SK-N-SH treated with all-trans-retinoic acid at 6 μM for 48 hours (cell line): ENCODE data around the gene NDUFA8.

Experiments used
- ATAC-seq: fragments of 200-7000 bp; cut with Tn5 transposase; 3 replicates; pipeline ENCODE4 v1.9.1; 2020; ENCODE audit warnings: mild to moderate bottlenecking, moderate library complexity
- ARNTL ChIP-seq: fragments of 450-650 bp; formaldehyde crosslinking; IDR thresholded peaks from 2 replicates; pipeline ENCODE4 v1.5.0; 2020; ENCODE audit warnings: low read depth, mild to moderate bottlenecking, moderate library complexity, borderline replicate concordance
- ESRRG ChIP-seq: fragments of 250-450 bp; sonication (Bioruptor Pico); IDR thresholded peaks from 2 replicates; pipeline ENCODE4 v1.6.1; 2021; ENCODE audit warnings: mild to moderate bottlenecking
- GLIS3 ChIP-seq: fragments of 250-450 bp; sonication (Bioruptor Pico); IDR thresholded peaks from 2 replicates; pipeline ENCODE4 v1.5.0; 2020; ENCODE audit warnings: mild to moderate bottlenecking, moderate library complexity
- ISL1 ChIP-seq: fragments of 250-450 bp; sonication (Bioruptor Pico); IDR thresholded peaks from 2 replicates; pipeline ENCODE4 v2.1.2; 2022; ENCODE audit warnings: mild to moderate bottlenecking, moderate library complexity
- OSR1 ChIP-seq: fragments of 250-450 bp; sonication (Bioruptor Pico); IDR thresholded peaks from 2 replicates; pipeline ENCODE4 v1.8.0; 2022; ENCODE audit warnings: moderate library complexity, mild to moderate bottlenecking, inconsistent platforms
- PPARA ChIP-seq: fragments of 250-450 bp; sonication (Bioruptor Pico); IDR thresholded peaks from 2 replicates; pipeline ENCODE4 v1.5.0; 2020; ENCODE audit warnings: mild to moderate bottlenecking, borderline replicate concordance
- SNAI2 ChIP-seq: fragments of 250-450 bp; sonication (Bioruptor Pico); IDR thresholded peaks from 2 replicates; pipeline ENCODE4 v1.5.0; 2020; ENCODE audit warnings: mild to moderate bottlenecking, moderate library complexity
- TCF4 ChIP-seq: fragments of 250-450 bp; sonication (Bioruptor Pico); IDR thresholded peaks from 2 replicates; pipeline ENCODE4 v1.8.0; 2021; ENCODE audit warnings: mild to moderate bottlenecking, moderate library complexity, borderline replicate concordance
- TOX ChIP-seq: fragments of 250-450 bp; sonication (Bioruptor Pico); IDR thresholded peaks from 2 replicates; pipeline ENCODE4 v1.8.0; 2021; ENCODE audit warnings: mild to moderate bottlenecking, moderate library complexity, borderline replicate concordance
- ZC3H10 ChIP-seq: fragments of 250-450 bp; sonication (Bioruptor Pico); IDR thresholded peaks from 2 replicates; pipeline ENCODE4 v1.5.1; 2021; ENCODE audit warnings: mild to moderate bottlenecking, moderate library complexity
- ZFP3 ChIP-seq: fragments of 250-450 bp; sonication (Bioruptor Pico); IDR thresholded peaks from 2 replicates; pipeline ENCODE4 v1.5.0; 2020; ENCODE audit warnings: mild to moderate bottlenecking, moderate library complexity
- ZFP30 ChIP-seq: fragments of 450-650 bp; formaldehyde crosslinking; IDR thresholded peaks from 2 replicates; pipeline ENCODE4 v1.5.0; 2022; ENCODE audit warnings: mild to moderate bottlenecking, moderate library complexity
- ZNF565 ChIP-seq: fragments of 450-650 bp; formaldehyde crosslinking; conservative IDR thresholded peaks from 2 replicates; pipeline ENCODE4 v1.5.0; 2020; ENCODE audit warnings: low read depth, mild to moderate bottlenecking, moderate library complexity
- ZNF8 ChIP-seq: fragments of 450-650 bp; formaldehyde crosslinking; IDR thresholded peaks from 2 replicates; pipeline ENCODE4 v1.5.0; 2020; ENCODE audit warnings: mild to moderate bottlenecking, moderate library complexity
- TF ChIP-seq, protein P1 (sequence below): fragments of 250-450 bp; sonication (Bioruptor Pico); IDR thresholded peaks from 2 replicates; pipeline ENCODE4 v1.8.0; 2020; ENCODE audit warnings: mild to moderate bottlenecking, moderate library complexity, borderline replicate concordance
- TF ChIP-seq, protein P2 (sequence below): fragments of 250-450 bp; sonication (Bioruptor Pico); IDR thresholded peaks from 2 replicates; pipeline ENCODE4 v1.5.1; 2021; ENCODE audit warnings: mild to moderate bottlenecking, moderate library complexity
- TF ChIP-seq, protein P3 (sequence below): fragments of 250-450 bp; sonication (Bioruptor Pico); IDR thresholded peaks from 2 replicates; pipeline ENCODE4 v1.5.1; 2020; ENCODE audit warnings: low read depth, mild to moderate bottlenecking, moderate library complexity
- TF ChIP-seq, protein P4 (sequence below): fragments of 250-450 bp; sonication (Bioruptor Pico); IDR thresholded peaks from 2 replicates; pipeline ENCODE4 v1.8.0; 2021; ENCODE audit warnings: low read depth, mild to moderate bottlenecking, moderate library complexity, borderline replicate concordance
- TF ChIP-seq, protein P5 (sequence below): fragments of 250-450 bp; sonication (Bioruptor Pico); IDR thresholded peaks from 2 replicates; pipeline ENCODE4 v1.5.0; 2020; ENCODE audit warnings: mild to moderate bottlenecking, moderate library complexity

NDUFA8 gene

DNA sequence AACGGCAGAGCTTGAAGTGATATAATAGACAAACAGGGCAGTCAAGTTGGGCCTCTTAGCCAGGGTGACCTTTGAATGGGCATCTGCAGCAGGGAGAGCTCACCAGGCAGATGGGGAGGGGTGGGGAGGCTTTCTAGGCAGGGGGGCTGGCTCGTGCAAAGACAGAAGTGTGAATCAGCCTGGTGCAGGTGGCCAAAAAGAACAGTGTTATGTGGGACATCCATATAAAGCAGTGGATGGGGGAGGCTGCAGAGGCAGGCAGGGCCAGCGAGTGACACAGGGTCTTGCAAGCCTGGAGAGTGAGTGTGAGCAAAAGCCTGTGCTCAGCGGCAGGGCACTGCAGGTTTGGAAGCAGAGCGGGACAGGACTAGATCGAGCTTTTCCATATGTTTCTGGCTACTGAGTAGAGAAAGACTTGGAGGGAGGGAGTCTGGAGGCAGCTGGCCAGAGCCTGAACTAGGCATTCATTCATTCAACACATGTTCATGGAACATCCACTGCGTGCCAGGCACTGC is 52.2 kb downstream of the NDUFA8 start (continued):
- TF ChIP-seq OSR1 (CRISPR knock-in tag): no peak
- TF ChIP-seq TCF4: no peak
- TF ChIP-seq ZNF8: no peak
- TF ChIP-seq TOX (CRISPR knock-in tag): no peak

DNA sequence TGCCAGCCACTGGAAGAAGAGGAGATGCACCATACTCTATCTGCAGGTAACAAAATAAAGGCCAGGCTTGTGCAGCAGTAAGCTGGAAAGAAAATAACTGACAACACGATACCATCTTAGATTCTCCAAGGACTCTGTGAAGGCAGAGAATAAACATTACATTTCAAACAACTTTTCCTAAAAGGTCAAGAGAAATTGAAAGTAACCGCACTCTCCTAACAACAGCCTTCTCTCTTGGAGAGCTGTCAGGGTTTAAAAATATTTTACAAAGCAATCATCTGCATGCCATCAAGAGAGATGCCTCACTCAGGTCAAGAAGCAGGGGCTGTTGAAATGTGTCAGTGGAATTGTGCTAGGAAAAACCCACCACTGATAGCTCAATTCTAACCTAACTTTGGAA is 53.0 kb downstream of the NDUFA8 start:
- TF ChIP-seq ZNF8 (no peak), ZFP30 (CRISPR knock-in tag) (no peak), ARNTL (no peak), GLIS3 (CRISPR knock-in tag) (no peak)
- TF ChIP-seq, protein P1, sequence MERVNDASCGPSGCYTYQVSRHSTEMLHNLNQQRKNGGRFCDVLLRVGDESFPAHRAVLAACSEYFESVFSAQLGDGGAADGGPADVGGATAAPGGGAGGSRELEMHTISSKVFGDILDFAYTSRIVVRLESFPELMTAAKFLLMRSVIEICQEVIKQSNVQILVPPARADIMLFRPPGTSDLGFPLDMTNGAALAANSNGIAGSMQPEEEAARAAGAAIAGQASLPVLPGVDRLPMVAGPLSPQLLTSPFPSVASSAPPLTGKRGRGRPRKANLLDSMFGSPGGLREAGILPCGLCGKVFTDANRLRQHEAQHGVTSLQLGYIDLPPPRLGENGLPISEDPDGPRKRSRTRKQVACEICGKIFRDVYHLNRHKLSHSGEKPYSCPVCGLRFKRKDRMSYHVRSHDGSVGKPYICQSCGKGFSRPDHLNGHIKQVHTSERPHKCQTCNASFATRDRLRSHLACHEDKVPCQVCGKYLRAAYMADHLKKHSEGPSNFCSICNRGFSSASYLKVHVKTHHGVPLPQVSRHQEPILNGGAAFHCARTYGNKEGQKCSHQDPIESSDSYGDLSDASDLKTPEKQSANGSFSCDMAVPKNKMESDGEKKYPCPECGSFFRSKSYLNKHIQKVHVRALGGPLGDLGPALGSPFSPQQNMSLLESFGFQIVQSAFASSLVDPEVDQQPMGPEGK (CRISPR knock-in tag): no peak
- no peak for ATAC-seq

DNA sequence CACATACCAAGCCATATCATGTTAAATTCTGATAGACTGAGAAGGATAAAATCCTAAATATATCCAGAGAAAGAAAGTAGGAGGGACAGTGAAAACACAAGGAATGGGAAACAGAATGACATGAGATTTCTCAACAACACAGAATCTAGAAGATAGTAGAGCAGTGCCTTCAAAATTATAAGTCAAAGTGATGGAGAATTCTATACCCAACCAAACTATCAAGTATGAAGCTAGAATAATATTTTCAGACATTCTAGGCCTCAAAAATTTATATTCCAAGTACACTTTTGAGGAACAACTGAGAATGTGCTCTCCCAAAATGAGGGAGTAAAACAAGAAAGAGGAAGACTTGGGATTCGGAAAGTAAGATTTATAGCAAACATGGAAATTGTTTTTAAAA is 55.6 kb downstream of the NDUFA8 start:
- TF ChIP-seq GLIS3 (CRISPR knock-in tag): no peak
- no peak for TF ChIP-seq TOX (CRISPR knock-in tag)
- TF ChIP-seq ESRRG (CRISPR knock-in tag): no peak
- TF ChIP-seq PPARA: no peak
- no peak for TF ChIP-seq ARNTL
- TF ChIP-seq TCF4: no peak
- no peak for TF ChIP-seq ZC3H10 (CRISPR knock-in tag)
- no peak for TF ChIP-seq SNAI2 (CRISPR knock-in tag)
- no peak for TF ChIP-seq ISL1 (CRISPR knock-in tag)
- TF ChIP-seq, protein P1 (CRISPR knock-in tag): no peak
- TF ChIP-seq ZFP3: no peak
- TF ChIP-seq, protein P2, sequence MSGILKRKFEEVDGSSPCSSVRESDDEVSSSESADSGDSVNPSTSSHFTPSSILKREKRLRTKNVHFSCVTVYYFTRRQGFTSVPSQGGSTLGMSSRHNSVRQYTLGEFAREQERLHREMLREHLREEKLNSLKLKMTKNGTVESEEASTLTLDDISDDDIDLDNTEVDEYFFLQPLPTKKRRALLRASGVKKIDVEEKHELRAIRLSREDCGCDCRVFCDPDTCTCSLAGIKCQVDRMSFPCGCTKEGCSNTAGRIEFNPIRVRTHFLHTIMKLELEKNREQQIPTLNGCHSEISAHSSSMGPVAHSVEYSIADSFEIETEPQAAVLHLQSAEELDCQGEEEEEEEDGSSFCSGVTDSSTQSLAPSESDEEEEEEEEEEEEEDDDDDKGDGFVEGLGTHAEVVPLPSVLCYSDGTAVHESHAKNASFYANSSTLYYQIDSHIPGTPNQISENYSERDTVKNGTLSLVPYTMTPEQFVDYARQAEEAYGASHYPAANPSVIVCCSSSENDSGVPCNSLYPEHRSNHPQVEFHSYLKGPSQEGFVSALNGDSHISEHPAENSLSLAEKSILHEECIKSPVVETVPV (CRISPR knock-in tag): no peak
- TF ChIP-seq, protein P3, sequence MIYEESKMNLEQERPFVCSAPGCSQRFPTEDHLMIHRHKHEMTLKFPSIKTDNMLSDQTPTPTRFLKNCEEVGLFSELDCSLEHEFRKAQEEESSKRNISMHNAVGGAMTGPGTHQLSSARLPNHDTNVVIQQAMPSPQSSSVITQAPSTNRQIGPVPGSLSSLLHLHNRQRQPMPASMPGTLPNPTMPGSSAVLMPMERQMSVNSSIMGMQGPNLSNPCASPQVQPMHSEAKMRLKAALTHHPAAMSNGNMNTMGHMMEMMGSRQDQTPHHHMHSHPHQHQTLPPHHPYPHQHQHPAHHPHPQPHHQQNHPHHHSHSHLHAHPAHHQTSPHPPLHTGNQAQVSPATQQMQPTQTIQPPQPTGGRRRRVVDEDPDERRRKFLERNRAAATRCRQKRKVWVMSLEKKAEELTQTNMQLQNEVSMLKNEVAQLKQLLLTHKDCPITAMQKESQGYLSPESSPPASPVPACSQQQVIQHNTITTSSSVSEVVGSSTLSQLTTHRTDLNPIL: no peak
- TF ChIP-seq, protein P4, sequence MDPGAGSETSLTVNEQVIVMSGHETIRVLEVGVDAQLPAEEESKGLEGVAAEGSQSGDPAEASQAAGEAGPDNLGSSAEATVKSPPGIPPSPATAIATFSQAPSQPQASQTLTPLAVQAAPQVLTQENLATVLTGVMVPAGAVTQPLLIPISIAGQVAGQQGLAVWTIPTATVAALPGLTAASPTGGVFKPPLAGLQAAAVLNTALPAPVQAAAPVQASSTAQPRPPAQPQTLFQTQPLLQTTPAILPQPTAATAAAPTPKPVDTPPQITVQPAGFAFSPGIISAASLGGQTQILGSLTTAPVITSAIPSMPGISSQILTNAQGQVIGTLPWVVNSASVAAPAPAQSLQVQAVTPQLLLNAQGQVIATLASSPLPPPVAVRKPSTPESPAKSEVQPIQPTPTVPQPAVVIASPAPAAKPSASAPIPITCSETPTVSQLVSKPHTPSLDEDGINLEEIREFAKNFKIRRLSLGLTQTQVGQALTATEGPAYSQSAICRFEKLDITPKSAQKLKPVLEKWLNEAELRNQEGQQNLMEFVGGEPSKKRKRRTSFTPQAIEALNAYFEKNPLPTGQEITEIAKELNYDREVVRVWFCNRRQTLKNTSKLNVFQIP (CRISPR knock-in tag): no peak
- TF ChIP-seq ZFP30 (CRISPR knock-in tag): no peak
- TF ChIP-seq ZNF8: no peak
- TF ChIP-seq OSR1 (CRISPR knock-in tag): no peak
- TF ChIP-seq, protein P5, sequence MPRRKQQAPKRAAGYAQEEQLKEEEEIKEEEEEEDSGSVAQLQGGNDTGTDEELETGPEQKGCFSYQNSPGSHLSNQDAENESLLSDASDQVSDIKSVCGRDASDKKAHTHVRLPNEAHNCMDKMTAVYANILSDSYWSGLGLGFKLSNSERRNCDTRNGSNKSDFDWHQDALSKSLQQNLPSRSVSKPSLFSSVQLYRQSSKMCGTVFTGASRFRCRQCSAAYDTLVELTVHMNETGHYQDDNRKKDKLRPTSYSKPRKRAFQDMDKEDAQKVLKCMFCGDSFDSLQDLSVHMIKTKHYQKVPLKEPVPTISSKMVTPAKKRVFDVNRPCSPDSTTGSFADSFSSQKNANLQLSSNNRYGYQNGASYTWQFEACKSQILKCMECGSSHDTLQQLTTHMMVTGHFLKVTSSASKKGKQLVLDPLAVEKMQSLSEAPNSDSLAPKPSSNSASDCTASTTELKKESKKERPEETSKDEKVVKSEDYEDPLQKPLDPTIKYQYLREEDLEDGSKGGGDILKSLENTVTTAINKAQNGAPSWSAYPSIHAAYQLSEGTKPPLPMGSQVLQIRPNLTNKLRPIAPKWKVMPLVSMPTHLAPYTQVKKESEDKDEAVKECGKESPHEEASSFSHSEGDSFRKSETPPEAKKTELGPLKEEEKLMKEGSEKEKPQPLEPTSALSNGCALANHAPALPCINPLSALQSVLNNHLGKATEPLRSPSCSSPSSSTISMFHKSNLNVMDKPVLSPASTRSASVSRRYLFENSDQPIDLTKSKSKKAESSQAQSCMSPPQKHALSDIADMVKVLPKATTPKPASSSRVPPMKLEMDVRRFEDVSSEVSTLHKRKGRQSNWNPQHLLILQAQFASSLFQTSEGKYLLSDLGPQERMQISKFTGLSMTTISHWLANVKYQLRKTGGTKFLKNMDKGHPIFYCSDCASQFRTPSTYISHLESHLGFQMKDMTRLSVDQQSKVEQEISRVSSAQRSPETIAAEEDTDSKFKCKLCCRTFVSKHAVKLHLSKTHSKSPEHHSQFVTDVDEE (CRISPR knock-in tag): no peak
- no peak for TF ChIP-seq ZNF565 (CRISPR knock-in tag)
- ATAC-seq: no peak
